Measurements from ENCODE around the gene FRMPD1. TPM values are rescaled to one million over a fixed set of nuclear protein-coding genes. Genes with fewer than 3 reads are reported as not detected.

FRMPD1 gene
- total and polyA plus RNA-seq, 3 experiments from 2014 or later = not detected

DNA sequence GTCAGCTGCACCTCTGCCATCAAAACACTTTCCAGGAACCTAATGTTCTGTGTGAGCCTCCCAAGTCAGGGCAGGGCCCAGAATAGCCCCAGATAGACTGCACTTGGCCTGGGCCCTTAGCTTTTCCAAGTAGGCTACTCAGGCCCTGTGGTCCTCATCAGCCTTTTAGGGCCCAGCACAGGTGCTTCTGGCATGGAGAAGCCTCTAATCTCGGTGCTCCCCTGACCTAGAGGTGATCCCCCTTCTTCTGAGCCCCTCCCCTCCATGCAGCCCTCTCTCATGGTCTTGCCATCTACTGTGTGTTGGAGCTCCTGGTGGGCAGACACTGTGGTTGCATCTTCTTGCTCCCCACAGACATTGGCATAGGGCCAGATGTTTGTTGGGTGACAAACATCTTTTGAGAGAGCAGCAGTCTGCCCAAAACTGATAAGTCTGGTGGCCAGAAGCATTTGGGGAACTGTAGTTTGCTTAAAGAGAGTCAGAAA is 28.1 kb downstream of the FRMPD1 start:
- Mint-ChIP-seq H3K9me3 (no peaks in the 10 kb centered on the region), H3K36me3 (no peaks in the 10 kb centered on the region), H3K27me3 (peaks cover 21 to 53% of the 10 kb centered on the region in 2 donors), H3K4me3 (no peak overlapping the region), H3K4me1 (no peaks in the 10 kb centered on the region), H3K27ac (no peak overlapping the region)
- POLR2A ChIA-PET = no interaction called here
- H3K27ac ChIP-seq (ENCODE audit: low read depth, low read length) = no peak overlapping the region
- CTCF ChIA-PET = no interaction called here
- no peaks in the 10 kb centered on the region for H3K4me1 ChIP-seq (ENCODE audit: insufficient read depth, low read length)
- H3K36me3 ChIP-seq (ENCODE audit: insufficient read depth, low read length) = no peaks in the 10 kb centered on the region
- peaks cover 4% of the 10 kb centered on the region for H3K27me3 ChIP-seq (ENCODE audit: insufficient read depth, low read length, poor library complexity, severe bottlenecking)
- H3K4me3 ChIP-seq (ENCODE audit: low read length) = no peak overlapping the region
- no peak for DNase-seq
- H3K9me3 ChIP-seq (ENCODE audit: low read length) = no peaks in the 10 kb centered on the region

DNA sequence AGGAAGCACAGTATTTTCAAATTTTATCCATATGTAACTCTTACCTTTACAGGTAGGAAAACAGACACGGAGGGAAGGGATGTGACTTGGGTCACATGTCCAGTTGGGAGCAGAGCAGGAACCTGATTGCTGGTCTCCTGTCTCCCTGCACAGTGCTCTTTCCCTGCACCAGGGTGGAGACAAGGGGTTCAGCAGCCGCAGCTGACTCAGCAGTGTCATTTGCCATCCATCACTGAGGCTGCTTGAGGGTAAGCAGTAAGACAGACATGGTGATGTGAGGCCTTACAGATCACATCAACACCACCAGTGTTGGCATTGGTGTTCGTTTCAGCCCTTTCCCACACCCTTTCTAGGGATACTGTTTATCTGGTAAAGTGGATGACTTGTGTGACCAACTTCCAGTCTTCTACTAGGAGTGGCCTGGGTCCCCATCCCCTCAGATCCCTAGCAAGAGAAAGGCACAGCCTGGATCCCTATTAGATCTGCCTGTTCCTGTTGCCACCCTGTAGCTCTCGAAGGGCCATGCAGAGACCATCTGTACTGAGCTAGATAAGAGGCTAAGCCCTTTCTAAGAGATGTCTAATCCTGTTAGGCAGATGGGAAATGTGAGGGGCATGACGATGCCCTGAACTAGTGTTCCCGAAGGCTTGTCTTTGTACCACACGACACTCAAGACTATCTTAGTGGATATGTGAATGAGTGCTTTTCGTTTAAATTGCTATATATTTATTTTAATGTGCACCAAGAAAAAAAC is 29.1 kb downstream of the FRMPD1 start:
- no peak for DNase-seq
- Histone ChIP-seq H3K4me1 (ENCODE audit: insufficient read depth, low read length) (no peaks in the 10 kb centered on the region), H3K27ac (ENCODE audit: low read depth, low read length) (no peak overlapping the region), H3K9me3 (ENCODE audit: low read length) (no peaks in the 10 kb centered on the region), H3K4me3 (ENCODE audit: low read length) (no peak overlapping the region), H3K27me3 (ENCODE audit: insufficient read depth, low read length, poor library complexity, severe bottlenecking) (peaks cover 4% of the 10 kb centered on the region), H3K36me3 (ENCODE audit: insufficient read depth, low read length) (no peaks in the 10 kb centered on the region)
- no peaks in the 10 kb centered on the region for H3K36me3 Mint-ChIP-seq
- no peaks in the 10 kb centered on the region for H3K9me3 Mint-ChIP-seq
- CTCF ChIA-PET = no interaction called here
- no peaks in the 10 kb centered on the region for H3K4me1 Mint-ChIP-seq
- no peak overlapping the region for H3K27ac Mint-ChIP-seq
- H3K27me3 Mint-ChIP-seq = peaks cover 21 to 52% of the 10 kb centered on the region in 2 donors
- POLR2A ChIA-PET = no interaction called here
- H3K4me3 Mint-ChIP-seq = no peak overlapping the region

DNA sequence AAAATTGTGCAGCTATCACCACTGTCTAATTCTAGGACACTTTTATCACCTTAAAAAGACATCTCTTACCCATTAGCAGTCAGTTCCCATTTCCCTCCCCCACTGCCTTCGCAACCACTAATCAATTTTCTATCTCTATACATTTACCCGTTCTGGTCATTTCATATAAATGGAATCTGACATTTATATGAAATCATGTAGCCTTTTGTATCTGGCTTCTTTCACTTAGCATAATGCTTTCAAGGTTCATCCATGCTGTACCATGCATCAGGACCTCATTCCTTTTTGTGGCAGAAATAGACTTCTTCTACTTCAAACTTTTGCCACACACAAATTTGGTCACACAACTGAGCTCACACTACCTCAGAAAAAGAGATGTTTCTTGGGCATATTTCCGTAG is 32.2 kb downstream of the FRMPD1 start:
- H3K4me3 Mint-ChIP-seq = no peak overlapping the region
- POLR2A ChIA-PET = no interaction called here
- H3K27ac Mint-ChIP-seq = peak overlapping the region in 1 of 8 donors; percentile 9
- no peak for DNase-seq
- no peaks in the 10 kb centered on the region for H3K4me1 ChIP-seq (ENCODE audit: insufficient read depth, low read length)
- no peak overlapping the region for H3K27ac ChIP-seq (ENCODE audit: low read depth, low read length)
- no peak overlapping the region for H3K4me3 ChIP-seq (ENCODE audit: low read length)
- no peaks in the 10 kb centered on the region for H3K4me1 Mint-ChIP-seq
- H3K9me3 ChIP-seq (ENCODE audit: low read length) = no peaks in the 10 kb centered on the region
- H3K36me3 Mint-ChIP-seq = no peaks in the 10 kb centered on the region
- H3K27me3 Mint-ChIP-seq = peaks cover 24 to 62% of the 10 kb centered on the region in 2 donors
- H3K36me3 ChIP-seq (ENCODE audit: insufficient read depth, low read length) = no peaks in the 10 kb centered on the region
- CTCF ChIA-PET = no interaction called here
- H3K27me3 ChIP-seq (ENCODE audit: insufficient read depth, low read length, poor library complexity, severe bottlenecking) = peaks cover 4% of the 10 kb centered on the region
- no peaks in the 10 kb centered on the region for H3K9me3 Mint-ChIP-seq

DNA sequence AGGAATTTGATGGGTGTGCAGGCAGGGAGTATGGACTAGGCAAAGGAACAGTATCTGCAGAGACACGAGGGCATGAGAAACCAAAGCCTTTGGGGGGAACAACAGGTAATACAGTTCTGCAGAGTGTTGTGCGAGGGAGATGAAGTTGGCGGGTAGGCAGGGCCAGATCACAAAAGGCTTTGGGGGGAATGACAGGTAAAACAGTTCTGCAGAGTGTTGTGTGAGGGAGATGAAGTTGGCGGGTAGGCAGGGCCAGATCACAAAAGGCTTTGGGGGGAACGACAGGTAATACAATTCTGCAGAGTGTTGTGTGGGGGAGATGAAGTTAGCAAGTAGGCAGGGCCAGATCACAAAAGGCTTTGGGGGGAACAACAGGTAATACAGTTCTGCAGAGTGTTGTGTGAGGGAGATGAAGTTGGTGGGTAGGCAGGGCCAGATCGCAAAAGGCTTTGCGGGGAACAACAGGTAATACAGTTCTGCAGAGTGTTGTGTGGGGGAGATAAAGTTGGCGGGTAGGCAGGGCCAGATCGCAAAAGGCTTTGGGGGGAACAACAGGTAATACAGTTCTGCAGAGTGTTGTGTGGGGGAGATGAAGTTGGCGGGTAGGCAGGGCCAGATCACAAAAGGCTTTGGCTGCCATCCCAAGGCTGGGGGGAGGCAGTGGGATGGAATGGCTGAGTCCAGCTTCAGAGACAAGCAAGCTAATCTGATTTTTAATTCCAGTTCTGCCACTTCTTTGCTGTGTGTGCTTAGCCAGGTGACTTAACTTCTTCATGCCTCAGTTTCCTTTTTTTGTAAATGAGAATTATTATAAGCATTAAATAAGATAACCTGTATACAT is 33.0 kb downstream of the FRMPD1 start:
- ChIA-PET POLR2A (no interaction called here), CTCF (no interaction called here)
- H3K27me3 ChIP-seq (ENCODE audit: insufficient read depth, low read length, poor library complexity, severe bottlenecking) = peaks cover 3% of the 10 kb centered on the region
- H3K4me1 ChIP-seq (ENCODE audit: insufficient read depth, low read length) = no peaks in the 10 kb centered on the region
- H3K9me3 ChIP-seq (ENCODE audit: low read length) = no peaks in the 10 kb centered on the region
- Mint-ChIP-seq H3K4me3 (no peak overlapping the region), H3K27me3 (peaks cover 19 to 62% of the 10 kb centered on the region in 2 donors), H3K36me3 (no peaks in the 10 kb centered on the region), H3K4me1 (no peaks in the 10 kb centered on the region), H3K9me3 (no peaks in the 10 kb centered on the region), H3K27ac (no peak overlapping the region)
- H3K4me3 ChIP-seq (ENCODE audit: low read length) = no peak overlapping the region
- no peaks in the 10 kb centered on the region for H3K36me3 ChIP-seq (ENCODE audit: insufficient read depth, low read length)
- H3K27ac ChIP-seq (ENCODE audit: low read depth, low read length) = no peak overlapping the region
- DNase-seq = no peak

DNA sequence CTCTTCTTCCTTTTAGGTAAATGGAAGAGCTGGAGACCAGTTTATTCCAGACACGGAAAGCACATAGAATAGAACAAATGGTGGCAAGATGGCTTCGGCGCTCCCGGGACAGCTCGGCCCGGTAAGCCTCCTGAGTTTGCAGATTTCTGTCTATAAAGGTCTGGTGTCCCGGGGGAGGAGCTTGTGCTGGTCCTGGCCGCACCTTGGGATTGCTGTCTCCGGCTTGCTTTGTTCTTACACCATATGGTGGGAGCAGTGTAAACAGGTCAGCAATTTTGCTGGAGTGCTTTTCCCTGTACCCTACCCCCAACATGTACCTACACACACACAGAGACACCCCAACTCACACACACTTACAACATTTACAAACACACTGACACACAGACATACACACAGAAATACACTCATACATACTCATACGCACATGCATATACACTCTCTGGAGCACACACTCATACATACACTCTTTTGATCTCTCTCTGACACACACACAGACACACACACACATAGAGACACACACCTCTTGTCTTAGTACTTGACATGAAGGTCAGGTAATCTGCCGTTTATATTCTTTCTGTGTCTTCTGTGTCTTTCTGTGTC is 42.0 kb downstream of the FRMPD1 start:
- Mint-ChIP-seq H3K9me3 (no peaks in the 10 kb centered on the region), H3K4me1 (no peaks in the 10 kb centered on the region), H3K27ac (no peak overlapping the region), H3K27me3 (peaks cover 25 to 57% of the 10 kb centered on the region in 2 donors), H3K36me3 (no peaks in the 10 kb centered on the region), H3K4me3 (no peak overlapping the region)
- no peak for DNase-seq
- no peak overlapping the region for H3K27ac ChIP-seq (ENCODE audit: low read depth, low read length)
- no peaks in the 10 kb centered on the region for H3K36me3 ChIP-seq (ENCODE audit: insufficient read depth, low read length)
- ChIA-PET POLR2A (no interaction called here), CTCF (no interaction called here)
- H3K4me1 ChIP-seq (ENCODE audit: insufficient read depth, low read length) = no peaks in the 10 kb centered on the region
- no peak overlapping the region for H3K4me3 ChIP-seq (ENCODE audit: low read length)
- H3K27me3 ChIP-seq (ENCODE audit: insufficient read depth, low read length, poor library complexity, severe bottlenecking) = no peaks in the 10 kb centered on the region
- no peaks in the 10 kb centered on the region for H3K9me3 ChIP-seq (ENCODE audit: low read length)

DNA sequence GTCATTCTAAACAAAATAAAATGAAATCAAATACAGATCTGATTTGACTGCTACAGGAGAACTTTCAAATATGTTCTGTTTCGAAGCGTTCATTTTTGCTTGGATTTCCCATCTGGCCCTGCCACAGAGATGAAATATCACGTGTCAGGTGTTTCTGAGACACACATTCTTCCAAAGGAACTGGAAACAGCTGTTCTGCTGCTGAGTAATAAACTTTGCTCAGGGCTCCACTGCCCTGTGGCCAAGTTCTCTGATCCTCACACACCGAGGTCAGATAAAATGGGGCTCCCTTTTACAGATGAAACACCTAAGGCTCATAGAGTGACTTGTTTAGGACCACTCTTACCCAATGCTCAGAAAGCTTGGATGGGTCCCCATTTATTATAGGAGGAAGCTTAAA is 42.5 kb downstream of the FRMPD1 start:
- H3K36me3 Mint-ChIP-seq = no peaks in the 10 kb centered on the region
- no peak for DNase-seq
- Histone ChIP-seq H3K4me3 (ENCODE audit: low read length) (no peak overlapping the region), H3K9me3 (ENCODE audit: low read length) (no peaks in the 10 kb centered on the region), H3K4me1 (ENCODE audit: insufficient read depth, low read length) (no peaks in the 10 kb centered on the region), H3K36me3 (ENCODE audit: insufficient read depth, low read length) (no peaks in the 10 kb centered on the region), H3K27me3 (ENCODE audit: insufficient read depth, low read length, poor library complexity, severe bottlenecking) (no peaks in the 10 kb centered on the region), H3K27ac (ENCODE audit: low read depth, low read length) (no peak overlapping the region)
- H3K4me1 Mint-ChIP-seq = no peaks in the 10 kb centered on the region
- no peak overlapping the region for H3K4me3 Mint-ChIP-seq
- H3K9me3 Mint-ChIP-seq = no peaks in the 10 kb centered on the region
- H3K27ac Mint-ChIP-seq = no peak overlapping the region
- H3K27me3 Mint-ChIP-seq = peaks cover 25 to 57% of the 10 kb centered on the region in 2 donors
- ChIA-PET POLR2A (no interaction called here), CTCF (no interaction called here)

DNA sequence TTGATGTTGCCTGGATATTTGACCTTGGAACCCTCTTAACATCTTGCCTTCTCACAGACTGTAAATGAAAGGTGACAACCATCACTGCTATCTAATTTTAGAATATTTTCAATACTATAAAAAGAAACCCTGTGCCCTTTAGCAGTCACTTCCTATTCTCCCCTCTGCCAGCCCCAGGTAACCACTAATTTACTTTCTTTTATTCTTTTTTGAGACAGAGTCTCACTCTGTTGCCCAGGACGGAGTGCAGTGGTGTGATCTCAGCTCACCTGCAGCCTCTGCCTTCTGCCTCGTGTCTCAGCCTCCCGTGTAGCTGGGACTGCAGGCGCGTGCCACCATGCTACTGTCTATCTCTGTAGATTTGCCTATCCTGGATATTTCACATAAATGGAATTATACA is 43.6 kb downstream of the FRMPD1 start:
- Mint-ChIP-seq H3K4me1 (no peaks in the 10 kb centered on the region), H3K27ac (no peak overlapping the region), H3K36me3 (no peaks in the 10 kb centered on the region), H3K4me3 (no peak overlapping the region), H3K27me3 (peaks cover 25 to 54% of the 10 kb centered on the region in 2 donors), H3K9me3 (no peaks in the 10 kb centered on the region)
- ChIA-PET CTCF (no interaction called here), POLR2A (no interaction called here)
- H3K4me3 ChIP-seq (ENCODE audit: low read length) = no peak overlapping the region
- no peak overlapping the region for H3K27ac ChIP-seq (ENCODE audit: low read depth, low read length)
- H3K27me3 ChIP-seq (ENCODE audit: insufficient read depth, low read length, poor library complexity, severe bottlenecking) = no peaks in the 10 kb centered on the region
- no peaks in the 10 kb centered on the region for H3K9me3 ChIP-seq (ENCODE audit: low read length)
- no peak for DNase-seq
- H3K36me3 ChIP-seq (ENCODE audit: insufficient read depth, low read length) = no peaks in the 10 kb centered on the region
- H3K4me1 ChIP-seq (ENCODE audit: insufficient read depth, low read length) = no peaks in the 10 kb centered on the region

DNA sequence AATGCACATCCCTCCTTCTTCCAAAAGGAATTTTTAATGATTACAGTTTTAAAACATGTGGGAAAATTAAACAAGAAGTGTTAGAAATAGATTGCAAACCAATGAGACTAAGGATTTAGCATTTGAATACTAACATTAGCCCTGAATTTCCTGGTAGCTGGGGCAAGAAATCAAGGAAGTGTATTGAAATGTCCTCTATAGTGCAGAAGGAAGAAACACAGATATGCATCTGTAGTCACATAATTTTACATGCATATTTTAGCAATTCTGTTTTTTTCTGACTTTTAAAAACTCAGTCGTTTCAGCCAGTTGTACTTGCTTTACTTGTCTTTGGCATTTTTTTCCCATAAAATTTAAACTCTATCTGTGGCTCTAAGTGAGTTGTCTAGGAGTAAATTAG is 45.8 kb downstream of the FRMPD1 start:
- H3K4me3 ChIP-seq (ENCODE audit: low read length) = no peak overlapping the region
- DNase-seq = no peak
- H3K4me1 ChIP-seq (ENCODE audit: insufficient read depth, low read length) = no peaks in the 10 kb centered on the region
- POLR2A ChIA-PET = no interaction called here
- H3K4me3 Mint-ChIP-seq = no peak overlapping the region
- no peaks in the 10 kb centered on the region for H3K9me3 Mint-ChIP-seq
- peaks cover 23 to 48% of the 10 kb centered on the region in 2 donors for H3K27me3 Mint-ChIP-seq
- no peak overlapping the region for H3K27ac Mint-ChIP-seq
- H3K36me3 Mint-ChIP-seq = no peaks in the 10 kb centered on the region
- no peaks in the 10 kb centered on the region for H3K36me3 ChIP-seq (ENCODE audit: insufficient read depth, low read length)
- CTCF ChIA-PET = no interaction called here
- H3K27ac ChIP-seq (ENCODE audit: low read depth, low read length) = no peak overlapping the region
- no peaks in the 10 kb centered on the region for H3K9me3 ChIP-seq (ENCODE audit: low read length)
- H3K27me3 ChIP-seq (ENCODE audit: insufficient read depth, low read length, poor library complexity, severe bottlenecking) = no peaks in the 10 kb centered on the region
- H3K4me1 Mint-ChIP-seq = no peaks in the 10 kb centered on the region

Measured in CD8-positive, alpha-beta memory T cell (primary cell).